IPS-18c (cell line): ENCODE measurements around the gene AGMO.

ENCODE experiments used
- H3K4me3 ChIP-seq: 2 replicates; pipeline ENCODE4 v1.7.0; 2013; ENCODE audit warnings: low read depth, mild to moderate bottlenecking, low read length, moderate library complexity; ENCODE audit not compliant: insufficient read depth
- H3K9me3 ChIP-seq: one replicate; pipeline ENCODE4 v1.6.1; 2013; ENCODE audit warnings: mild to moderate bottlenecking, low read length, moderate library complexity; ENCODE audit not compliant: control insufficient read depth, insufficient read depth

Gene AGMO

GRCh38 chr7:15446280-15446679 is 115.5 kb downstream of the AGMO start:
- H3K9me3 ChIP-seq: no peaks in the 10 kb centered on the region

GRCh38 chr7:15441915-15442314 is 119.9 kb downstream of the AGMO start:
- Histone ChIP-seq H3K9me3 (no peaks in the 10 kb centered on the region), H3K4me3 (no peak overlapping the region)

More at GRCh38 chr7:15446280-15446679, 115.5 kb downstream of the AGMO start:
- H3K4me3 ChIP-seq: no peak overlapping the region

GRCh38 chr7:15440482-15440881 is 121.3 kb downstream of the AGMO start:
- no peak overlapping the region for H3K4me3 ChIP-seq
- no peaks in the 10 kb centered on the region for H3K9me3 ChIP-seq

- H3K9me3 ChIP-seq: no peaks in the 10 kb centered on the region
Measured at GRCh38 chr7:15439853-15440252, 122.0 kb downstream of the AGMO start.

GRCh38 chr7:15433151-15433550 is 128.7 kb downstream of the AGMO start:
- Histone ChIP-seq H3K9me3 (no peaks in the 10 kb centered on the region), H3K4me3 (no peak overlapping the region)

More at GRCh38 chr7:15439853-15440252, 122.0 kb downstream of the AGMO start:
- no peak overlapping the region for H3K4me3 ChIP-seq

GRCh38 chr7:15430911-15431310 is 130.9 kb downstream of the AGMO start:
- no peaks in the 10 kb centered on the region for H3K9me3 ChIP-seq

GRCh38 chr7:15430191-15430590 is 131.6 kb downstream of the AGMO start:
- Histone ChIP-seq H3K9me3 (no peaks in the 10 kb centered on the region), H3K4me3 (no peak overlapping the region)

More at GRCh38 chr7:15430911-15431310, 130.9 kb downstream of the AGMO start:
- H3K4me3 ChIP-seq: no peak overlapping the region

GRCh38 chr7:15424468-15424867 is 137.3 kb downstream of the AGMO start:
- no peak overlapping the region for H3K4me3 ChIP-seq
- no peaks in the 10 kb centered on the region for H3K9me3 ChIP-seq

- H3K4me3 ChIP-seq: no peak overlapping the region
Measured at GRCh38 chr7:15419596-15419995, 142.2 kb downstream of the AGMO start.

GRCh38 chr7:15418264-15418663 is 143.6 kb downstream of the AGMO start:
- no peaks in the 10 kb centered on the region for H3K9me3 ChIP-seq

More at GRCh38 chr7:15419596-15419995, 142.2 kb downstream of the AGMO start:
- no peaks in the 10 kb centered on the region for H3K9me3 ChIP-seq

GRCh38 chr7:15417341-15417988 is 144.3 kb downstream of the AGMO start:
- Histone ChIP-seq H3K9me3 (no peaks in the 10 kb centered on the region), H3K4me3 (no peak overlapping the region)

More at GRCh38 chr7:15418264-15418663, 143.6 kb downstream of the AGMO start:
- no peak overlapping the region for H3K4me3 ChIP-seq

- Histone ChIP-seq H3K4me3 (no peak overlapping the region), H3K9me3 (no peaks in the 10 kb centered on the region)
Measured at GRCh38 chr7:15411019-15411418, 150.8 kb downstream of the AGMO start.

GRCh38 chr7:15407910-15408309 is 153.9 kb downstream of the AGMO start:
- H3K9me3 ChIP-seq: no peaks in the 10 kb centered on the region

GRCh38 chr7:15403751-15404150 is 158.1 kb downstream of the AGMO start:
- no peaks in the 10 kb centered on the region for H3K9me3 ChIP-seq
- H3K4me3 ChIP-seq: no peak overlapping the region

More at GRCh38 chr7:15407910-15408309, 153.9 kb downstream of the AGMO start:
- no peak overlapping the region for H3K4me3 ChIP-seq

- no peaks in the 10 kb centered on the region for H3K9me3 ChIP-seq
- no peak overlapping the region for H3K4me3 ChIP-seq
Measured at GRCh38 chr7:15403315-15403714, 158.5 kb downstream of the AGMO start.

- no peaks in the 10 kb centered on the region for H3K9me3 ChIP-seq
- H3K4me3 ChIP-seq: no peak overlapping the region
Measured at GRCh38 chr7:15402436-15403136, 159.2 kb downstream of the AGMO start.

GRCh38 chr7:15400440-15400839 is 161.4 kb downstream of the AGMO start:
- Histone ChIP-seq H3K4me3 (no peak overlapping the region), H3K9me3 (peaks cover 3% of the 10 kb centered on the region)

GRCh38 chr7:15399441-15399840 is 162.4 kb downstream of the AGMO start:
- Histone ChIP-seq H3K9me3 (peaks cover 3% of the 10 kb centered on the region), H3K4me3 (no peak overlapping the region)
